CD4-positive, alpha-beta T cell (primary cell): ENCODE data around the gene TAS2R19. TPM values are rescaled to one million over a fixed set of nuclear protein-coding genes. Genes with fewer than 3 reads are reported as not detected.
"Not testable (repeated sequence)": the region's sequence is repeated elsewhere in the genome, so short reads cannot be mapped to it uniquely, and the experiment has no call there.

Source experiments
- ATAC-seq: fragments of 200-7000 bp; cut with Tn5 transposase; one replicate; pipeline ENCODE4 v1.10.0; 2022; ENCODE audit warnings: mild to moderate bottlenecking; ENCODE audit not compliant: poor library complexity
- CTCF ChIA-PET: fragments of 350-600 bp; sonication (Branson Sonifier 250); formaldehyde crosslinking; loops from one replicate; lab custom pipeline; 2021; ENCODE audit warnings: antibody characterized with exemption, inconsistent platforms; lab: Charles Lee
- POLR2A ChIA-PET: fragments of 350-600 bp; sonication (Branson Sonifier 250); formaldehyde crosslinking; loops from one replicate; lab custom pipeline; 2021; ENCODE audit warnings: antibody characterized with exemption, inconsistent platforms; lab: Charles Lee
- DNase-seq, 14 experiments: peaks; one replicate each; pipeline ENCODE4 v3.0.0-alpha.2; 2013 to 2020; ENCODE audit warnings: mixed read lengths in 2 of 14
- H3K27ac ChIP-seq, 2 donors: one replicate each; pipeline versions ENCODE4 v1.5.1 to v1.7.0; 2013; ENCODE audit warnings: low read length in 2 of 2, low read depth in 1 of 2, mild to moderate bottlenecking in 1 of 2
- H3K27me3 ChIP-seq, 2 experiments: 1 replicate in 1 of 2; 2 replicates in 1 of 2; pipeline versions ENCODE4 v1.6.1 to v1.7.0; 2013; ENCODE audit warnings: low read length in 2 of 2, control low read depth in 1 of 2, mild to moderate bottlenecking in 1 of 2, moderate library complexity in 1 of 2; ENCODE audit not compliant: insufficient read depth in 2 of 2, control insufficient read depth in 1 of 2
- H3K36me3 ChIP-seq: one replicate; pipeline ENCODE4 v1.6.1; 2013; ENCODE audit warnings: low read length, control low read depth; ENCODE audit not compliant: insufficient read depth
- H3K4me1 ChIP-seq: one replicate; pipeline ENCODE4 v1.6.1; 2013; ENCODE audit warnings: low read length, control low read depth; ENCODE audit not compliant: insufficient read depth
- H3K4me3 ChIP-seq: one replicate; pipeline ENCODE4 v1.5.1; 2013; ENCODE audit warnings: mild to moderate bottlenecking, low read length, moderate library complexity
- H3K9me3 ChIP-seq, 2 experiments: 1 replicate in 1 of 2; 2 replicates in 1 of 2; pipeline versions ENCODE4 v1.6.1 to v1.7.0; 2013; ENCODE audit warnings: low read length in 2 of 2, mild to moderate bottlenecking in 2 of 2, control low read depth in 1 of 2, moderate library complexity in 1 of 2; ENCODE audit not compliant: control insufficient read depth in 1 of 2, insufficient read depth in 1 of 2
- H3K27ac Mint-ChIP-seq: one replicate; pipeline ENCODE4 v1.8.0; 2020; ENCODE audit warnings: mixed read lengths
- H3K27me3 Mint-ChIP-seq: one replicate; pipeline ENCODE4 v1.8.0; 2021; ENCODE audit warnings: mixed read lengths
- H3K36me3 Mint-ChIP-seq: one replicate; pipeline ENCODE4 v1.8.0; 2021; ENCODE audit warnings: low read depth, mixed read lengths
- H3K4me1 Mint-ChIP-seq: one replicate; pipeline ENCODE4 v1.8.0; 2021; ENCODE audit warnings: low read depth, mixed read lengths
- H3K4me3 Mint-ChIP-seq: one replicate; pipeline ENCODE4 v1.8.0; 2020; ENCODE audit warnings: mild to moderate bottlenecking, mixed read lengths
- H3K9me3 Mint-ChIP-seq: one replicate; pipeline ENCODE4 v1.8.0; 2020; ENCODE audit warnings: mixed read lengths
- intact Hi-C, 2 experiments: fragments of 100-400 bp; cut with DNase I in 1 of 2; cut with micrococcal nuclease in 1 of 2; formaldehyde crosslinking; loops; one replicate each; pipeline versions ENCODE4 v1.15.1 to v1.9.0; 2023 to 2025; cut with DNase I, micrococcal nuclease
- total RNA-seq, 174 experiments: library from RNA in 2 of 174; stranded (reverse) in 2 of 174; gene quantifications; one replicate each; pipeline ENCODE4 v1.2.3 and lab custom pipeline; 2021 to 2026
- TF ChIP-seq, protein P1 (sequence below): fragments of 200-600 bp; IDR thresholded peaks from one replicate; pipeline ENCODE4 v1.8.0; 2022; ENCODE audit warnings: antibody characterized with exemption, mild to moderate bottlenecking

The TAS2R19 gene
- total RNA-seq, 2 experiments from 2014 or later = 0.71 to 1.2 TPM

DNA sequence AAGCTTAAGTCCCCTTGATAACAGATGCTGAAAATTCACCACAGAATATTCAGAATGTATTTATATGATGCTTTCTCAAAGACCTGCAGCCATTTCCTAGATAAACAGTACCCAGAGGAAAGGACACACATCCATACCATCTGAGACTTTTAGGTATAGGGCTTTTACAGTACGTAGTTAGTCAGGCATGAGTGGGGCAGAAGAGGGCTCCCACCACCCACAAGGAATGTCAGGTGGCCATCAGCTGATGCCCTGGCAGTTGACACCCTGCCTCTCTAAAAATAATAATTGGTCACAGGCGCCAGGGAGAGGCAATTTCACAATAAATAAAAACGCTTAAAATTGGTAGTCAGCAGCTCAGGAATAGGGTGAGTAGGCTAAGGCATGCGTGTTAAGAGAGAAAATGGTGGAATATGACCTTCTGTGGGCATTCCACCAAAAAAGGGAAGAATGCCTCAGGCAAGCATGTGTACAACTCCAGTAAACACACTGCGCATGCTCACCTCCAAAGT lies 47.5 kb upstream of the TAS2R19 start:
- DNase-seq = no peak
- Histone ChIP-seq H3K4me1 (no peaks in the 10 kb centered on the region), H3K4me3 (no peak overlapping the region), H3K27me3 (no peaks in the 10 kb centered on the region), H3K36me3 (no peaks in the 10 kb centered on the region), H3K27ac (no peak overlapping the region), H3K9me3 (no peaks in the 10 kb centered on the region)
- intact Hi-C loops = no loop called here
- ChIA-PET POLR2A (no interaction called here), CTCF (no interaction called here)
- ATAC-seq = no peak
- Mint-ChIP-seq H3K4me1 (peaks cover 14% of the 10 kb centered on the region), H3K9me3 (no peaks in the 10 kb centered on the region), H3K4me3 (no peak overlapping the region), H3K27me3 (no peaks in the 10 kb centered on the region), H3K27ac (no peak overlapping the region), H3K36me3 (peaks cover 47% of the 10 kb centered on the region)
- TF ChIP-seq, protein P1, sequence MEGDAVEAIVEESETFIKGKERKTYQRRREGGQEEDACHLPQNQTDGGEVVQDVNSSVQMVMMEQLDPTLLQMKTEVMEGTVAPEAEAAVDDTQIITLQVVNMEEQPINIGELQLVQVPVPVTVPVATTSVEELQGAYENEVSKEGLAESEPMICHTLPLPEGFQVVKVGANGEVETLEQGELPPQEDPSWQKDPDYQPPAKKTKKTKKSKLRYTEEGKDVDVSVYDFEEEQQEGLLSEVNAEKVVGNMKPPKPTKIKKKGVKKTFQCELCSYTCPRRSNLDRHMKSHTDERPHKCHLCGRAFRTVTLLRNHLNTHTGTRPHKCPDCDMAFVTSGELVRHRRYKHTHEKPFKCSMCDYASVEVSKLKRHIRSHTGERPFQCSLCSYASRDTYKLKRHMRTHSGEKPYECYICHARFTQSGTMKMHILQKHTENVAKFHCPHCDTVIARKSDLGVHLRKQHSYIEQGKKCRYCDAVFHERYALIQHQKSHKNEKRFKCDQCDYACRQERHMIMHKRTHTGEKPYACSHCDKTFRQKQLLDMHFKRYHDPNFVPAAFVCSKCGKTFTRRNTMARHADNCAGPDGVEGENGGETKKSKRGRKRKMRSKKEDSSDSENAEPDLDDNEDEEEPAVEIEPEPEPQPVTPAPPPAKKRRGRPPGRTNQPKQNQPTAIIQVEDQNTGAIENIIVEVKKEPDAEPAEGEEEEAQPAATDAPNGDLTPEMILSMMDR = no peak

DNA sequence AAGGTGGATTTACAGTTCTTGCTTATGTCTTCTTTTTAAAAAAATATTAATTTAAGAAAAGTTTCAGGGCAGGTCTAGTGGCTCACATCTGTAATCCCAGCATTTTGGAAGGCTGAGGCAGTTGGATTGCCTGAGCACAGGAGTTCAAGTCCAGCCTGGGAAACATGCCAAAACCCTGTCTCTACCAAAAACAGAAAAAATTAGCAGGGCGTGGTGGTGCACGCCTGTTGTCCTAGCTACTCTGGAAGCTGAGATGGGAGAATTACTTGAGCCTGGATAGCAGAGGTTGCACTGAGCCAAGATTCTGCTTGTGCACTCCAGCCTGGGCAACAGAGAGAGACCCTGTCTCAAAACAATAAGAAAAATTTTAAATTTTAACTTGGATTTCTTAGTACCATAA lies 45.1 kb upstream of the TAS2R19 start:
- Histone ChIP-seq H3K27me3 (no peaks in the 10 kb centered on the region), H3K27ac (no peak overlapping the region), H3K36me3 (no peaks in the 10 kb centered on the region), H3K4me1 (no peaks in the 10 kb centered on the region), H3K9me3 (no peaks in the 10 kb centered on the region), H3K4me3 (no peak overlapping the region)
- H3K4me1 Mint-ChIP-seq = peaks cover 22% of the 10 kb centered on the region
- ATAC-seq = no peak
- H3K9me3 Mint-ChIP-seq = no peaks in the 10 kb centered on the region
- intact Hi-C loops = no loop called here
- H3K4me3 Mint-ChIP-seq = no peak overlapping the region
- H3K27ac Mint-ChIP-seq = no peak overlapping the region
- TF ChIP-seq, protein P1 = no peak
- DNase-seq = no peak
- peaks cover 44% of the 10 kb centered on the region for H3K36me3 Mint-ChIP-seq
- CTCF ChIA-PET = no interaction called here
- POLR2A ChIA-PET = interaction anchor here (0.6 kb wide), 1 partner anchor 83 kb away, joined by 4 read pairs; no protein-coding TSS in a partner anchor
- no peaks in the 10 kb centered on the region for H3K27me3 Mint-ChIP-seq

DNA sequence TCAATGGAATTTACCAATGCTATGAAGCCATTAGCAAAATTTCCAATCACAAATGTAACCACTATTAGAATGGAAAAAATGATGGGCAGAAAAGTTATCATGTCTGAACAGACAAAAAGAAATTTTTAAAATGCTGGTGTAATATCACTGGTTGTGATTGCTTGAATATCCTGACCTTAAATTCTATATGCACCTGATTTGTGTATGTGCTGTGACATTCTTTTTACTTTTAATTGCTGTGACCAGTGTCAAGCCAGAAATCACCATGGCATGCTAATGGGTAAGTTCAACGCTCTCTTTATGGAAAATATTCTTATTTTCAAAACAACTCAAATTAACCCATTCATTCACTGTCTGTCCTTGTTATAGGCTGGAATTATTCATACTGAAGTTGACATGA lies 39.8 kb upstream of the TAS2R19 start, which contains the start of gene TAS2R46:
TSS of gene TAS2R46 (minus strand) at position 101 of the 400 bp plus-strand sequence. CDS start at position 101, 0 bp downstream.
- intact Hi-C loops, DNase-seq, H3K27ac Mint-ChIP-seq, H3K9me3 ChIP-seq, H3K4me3 ChIP-seq, H3K4me1 ChIP-seq, H3K27ac ChIP-seq, H3K36me3 ChIP-seq, H3K27me3 ChIP-seq, CTCF ChIA-PET, H3K27me3 Mint-ChIP-seq, H3K4me3 Mint-ChIP-seq, H3K9me3 Mint-ChIP-seq, POLR2A ChIA-PET, ATAC-seq: not testable (repeated sequence)
- H3K36me3 Mint-ChIP-seq = peaks cover 22% of the 10 kb centered on the region
- peaks cover 38% of the 10 kb centered on the region for H3K4me1 Mint-ChIP-seq

DNA sequence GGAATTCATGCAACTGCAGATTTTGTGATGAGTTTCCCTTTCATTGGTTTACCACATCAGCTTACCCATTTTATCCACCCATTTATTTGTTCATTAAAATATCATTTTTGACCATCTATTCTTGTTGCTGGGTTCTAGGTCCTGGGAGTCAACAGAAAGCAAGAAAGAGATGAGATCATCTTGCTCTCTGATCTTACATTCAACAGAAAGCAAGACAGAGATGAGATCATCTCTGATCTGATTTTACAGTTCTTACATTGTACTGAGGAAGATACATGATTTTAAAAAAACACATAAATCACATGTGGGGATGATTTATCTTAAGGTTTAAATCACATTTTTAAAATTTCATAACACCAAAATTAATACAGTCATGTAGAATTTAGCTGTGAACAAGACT lies 37.4 kb upstream of the TAS2R19 start:
- Mint-ChIP-seq H3K27ac (no peak overlapping the region), H3K36me3 (peaks cover 37% of the 10 kb centered on the region), H3K27me3 (no peaks in the 10 kb centered on the region), H3K9me3 (no peaks in the 10 kb centered on the region), H3K4me3 (no peak overlapping the region), H3K4me1 (peaks cover 31% of the 10 kb centered on the region)
- ChIA-PET POLR2A (no interaction called here), CTCF (no interaction called here)
- DNase-seq (no peak), ATAC-seq (no peak)
- H3K27ac ChIP-seq = no peak overlapping the region
- H3K4me3 ChIP-seq = no peak overlapping the region
- intact Hi-C loops = no loop called here
- TF ChIP-seq, protein P1 = no peak
- peaks cover 0 to under 1% of the 10 kb centered on the region in 2 experiments for H3K9me3 ChIP-seq
- H3K27me3 ChIP-seq = no peaks in the 10 kb centered on the region
- no peaks in the 10 kb centered on the region for H3K4me1 ChIP-seq
- no peaks in the 10 kb centered on the region for H3K36me3 ChIP-seq
